ENCODE results near the gene FNTB.

Gene FNTB

DNA sequence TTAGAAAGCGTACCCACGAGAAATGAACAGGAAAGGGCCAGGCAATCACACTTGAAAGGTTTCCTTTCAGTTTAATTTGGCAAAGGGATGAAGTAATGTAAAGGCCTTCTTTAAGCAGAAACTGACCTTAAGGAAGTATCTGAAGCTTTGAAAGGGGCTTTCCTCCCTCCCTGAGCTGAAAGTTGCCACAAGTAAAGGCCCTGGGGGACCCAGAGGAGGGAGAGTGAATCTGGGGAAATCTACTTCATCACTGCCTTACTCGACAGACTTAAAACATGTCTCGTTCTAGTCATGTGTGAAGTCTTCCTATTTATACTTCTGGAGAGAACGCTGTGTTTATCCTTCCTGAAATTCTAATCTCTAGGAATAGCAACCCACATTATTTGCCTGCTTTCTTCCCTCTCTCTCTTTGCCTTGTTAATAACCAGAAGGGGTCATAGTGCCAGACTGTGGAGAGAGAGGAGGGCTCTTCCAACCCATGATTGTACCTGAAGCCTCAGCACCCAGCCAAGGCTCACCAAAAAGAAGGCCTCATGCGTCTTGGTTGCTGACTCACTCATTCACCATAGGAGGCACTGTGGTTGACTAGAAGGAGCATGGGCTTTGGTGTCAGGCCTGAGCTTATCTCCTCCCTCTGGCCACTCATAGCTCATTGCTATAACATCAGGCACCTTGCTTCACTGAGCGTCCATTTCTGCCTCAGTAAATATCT lies 33.9 kb upstream of the FNTB start:
- in situ Hi-C loops (cut with MboI; ENCODE audit: low sequenced_read_pairs): no loop called here

DNA sequence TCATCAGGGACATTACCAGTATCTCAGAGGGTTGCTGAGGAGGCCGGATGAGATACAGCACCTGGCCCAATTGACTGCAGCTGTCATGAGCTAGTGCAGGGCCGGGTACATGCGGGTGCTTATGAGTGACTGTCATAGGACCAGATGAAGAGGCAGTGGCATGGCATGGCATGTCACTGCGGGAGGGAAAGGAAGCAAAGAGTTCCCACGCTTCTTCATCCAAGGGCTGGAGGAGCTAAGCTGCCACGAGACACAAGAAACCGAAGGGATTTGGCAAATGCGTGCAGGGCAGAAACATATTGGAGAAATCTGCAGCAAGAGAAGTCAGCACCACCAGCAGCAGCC lies 33.4 kb upstream of the FNTB start:
- in situ Hi-C loops (cut with MboI; ENCODE audit: low sequenced_read_pairs): no loop called here

DNA sequence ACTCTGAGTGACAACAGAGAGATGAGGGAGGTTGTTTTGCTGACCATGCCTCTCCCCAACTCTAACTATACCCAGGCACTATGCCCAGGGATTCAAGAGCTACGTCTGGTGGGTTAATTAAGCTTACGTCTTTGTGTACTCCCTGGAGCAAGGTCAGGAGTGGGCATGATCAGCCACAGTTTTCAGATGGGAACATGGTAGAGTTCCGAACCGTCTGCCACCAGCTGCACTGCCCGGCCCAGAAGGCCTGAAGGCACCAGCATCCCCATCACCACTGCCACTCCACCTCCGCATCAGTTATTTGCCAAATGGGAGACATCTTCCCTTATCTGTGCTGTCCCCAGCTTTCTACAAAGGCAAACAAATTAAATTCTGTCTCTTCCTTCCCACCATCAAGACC lies 33.0 kb upstream of the FNTB start:
- in situ Hi-C loops (cut with MboI; ENCODE audit: low sequenced_read_pairs): no loop called here

DNA sequence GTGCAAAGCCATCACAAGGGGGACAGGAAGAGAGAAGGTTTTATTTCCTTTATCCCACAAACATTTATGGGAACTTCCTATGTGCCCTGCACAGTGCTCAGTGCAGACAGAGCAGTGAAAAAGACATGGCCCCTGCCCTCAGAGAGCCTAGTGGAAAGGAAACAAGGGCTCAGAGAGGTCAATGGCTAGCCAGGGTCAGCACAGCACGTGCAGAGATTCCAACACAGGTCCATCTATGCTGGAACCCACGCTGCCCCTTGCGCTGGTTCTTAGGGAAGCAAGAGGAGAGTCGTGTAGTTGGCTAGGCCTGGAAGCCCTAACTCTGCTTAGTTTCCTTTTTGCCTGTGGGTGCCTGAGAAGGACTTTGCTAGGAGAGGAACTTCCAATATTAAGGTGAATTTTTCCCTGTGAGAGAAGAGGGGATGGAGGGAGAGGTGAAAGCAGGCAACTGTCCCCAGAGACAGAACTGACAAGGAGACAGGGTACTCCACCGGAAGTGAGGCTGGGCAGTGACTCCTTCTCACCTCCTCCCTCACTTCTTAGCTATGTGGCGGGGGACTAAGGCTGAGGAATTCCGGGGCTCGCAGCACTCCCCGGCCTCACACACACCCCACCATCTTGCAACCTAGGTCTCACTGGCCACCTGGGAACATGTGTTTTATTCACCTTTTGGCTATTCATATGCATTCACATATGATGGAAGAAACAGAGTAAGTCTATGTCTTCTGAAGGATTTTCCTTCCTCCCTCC lies 32.0 kb upstream of the FNTB start:
- in situ Hi-C loops (cut with MboI; ENCODE audit: low sequenced_read_pairs): no loop called here

DNA sequence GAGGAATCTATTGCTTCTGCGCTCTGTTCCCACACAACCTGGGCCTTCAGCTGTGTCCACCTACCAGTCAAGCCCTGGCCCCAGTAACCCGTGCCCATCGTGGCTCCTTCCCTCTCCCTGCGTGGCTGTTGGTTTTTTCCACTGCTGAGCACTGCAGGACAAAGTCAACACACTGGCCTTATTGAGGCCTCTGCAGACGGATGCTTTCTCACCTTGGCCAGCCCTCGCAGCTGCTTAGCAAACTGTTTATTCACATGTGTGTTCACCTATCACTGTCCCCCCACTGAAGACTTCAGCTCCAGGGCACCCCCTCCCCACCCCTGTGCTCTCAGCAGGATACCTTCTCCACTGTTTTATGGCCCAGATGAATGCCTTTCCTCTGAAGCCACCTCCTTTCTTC lies 31.4 kb upstream of the FNTB start:
- in situ Hi-C loops (cut with MboI; ENCODE audit: low sequenced_read_pairs): no loop called here

DNA sequence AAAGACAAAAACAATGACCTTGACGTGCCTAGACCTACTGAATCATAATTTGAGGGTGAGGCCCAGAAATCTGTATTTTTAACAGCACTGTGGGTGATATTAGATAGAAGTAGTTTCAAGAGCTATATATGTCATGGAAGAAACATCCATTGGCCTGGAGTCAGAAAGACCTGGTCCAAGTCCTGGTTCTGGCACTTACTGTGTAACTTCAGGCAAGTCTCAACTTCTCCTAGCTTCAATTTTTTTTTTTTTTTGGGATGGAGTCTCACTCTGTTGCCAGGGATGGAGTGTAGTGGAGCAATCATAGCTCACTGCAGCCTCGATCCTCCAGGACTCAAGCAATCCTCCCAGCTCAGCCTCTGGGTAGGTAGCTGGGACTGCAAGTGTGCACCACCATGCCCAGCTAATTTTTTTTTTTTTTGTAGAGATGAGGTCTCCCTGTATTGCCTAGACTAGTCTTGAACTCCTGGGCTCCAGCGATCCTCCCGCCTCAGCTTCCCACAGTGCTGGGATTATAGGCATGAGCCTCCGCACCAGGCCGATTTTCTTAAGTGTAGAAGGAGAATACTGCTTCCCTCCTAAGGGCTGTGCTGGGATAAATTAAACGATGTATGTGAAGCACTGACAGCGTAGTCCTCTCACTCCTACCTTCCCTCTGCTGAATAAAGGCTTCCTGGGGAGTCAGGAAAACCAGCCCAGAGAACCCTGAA lies 29.8 kb upstream of the FNTB start:
- in situ Hi-C loops (cut with MboI; ENCODE audit: low sequenced_read_pairs): no loop called here

DNA sequence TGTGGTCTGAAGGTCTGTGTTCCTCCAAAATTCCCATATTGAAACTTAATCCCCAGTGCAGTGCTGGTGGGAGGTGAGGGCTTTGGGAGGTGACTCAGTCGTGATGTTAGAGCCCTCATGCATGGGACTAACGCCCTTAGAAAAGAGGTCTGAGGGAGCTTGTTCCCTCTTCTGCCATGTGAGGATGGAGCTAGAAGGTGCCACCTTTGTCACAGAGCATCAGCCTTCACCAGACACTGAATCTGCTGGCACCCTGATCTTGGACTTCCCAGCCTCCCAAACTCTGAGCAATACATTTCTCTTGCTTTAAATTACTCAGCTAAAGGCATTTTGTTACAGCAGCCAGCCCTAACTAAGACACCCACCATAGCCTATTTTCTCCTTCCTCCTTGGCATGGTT lies 28.5 kb upstream of the FNTB start:
- in situ Hi-C loops (cut with MboI; ENCODE audit: low sequenced_read_pairs): no loop called here

DNA sequence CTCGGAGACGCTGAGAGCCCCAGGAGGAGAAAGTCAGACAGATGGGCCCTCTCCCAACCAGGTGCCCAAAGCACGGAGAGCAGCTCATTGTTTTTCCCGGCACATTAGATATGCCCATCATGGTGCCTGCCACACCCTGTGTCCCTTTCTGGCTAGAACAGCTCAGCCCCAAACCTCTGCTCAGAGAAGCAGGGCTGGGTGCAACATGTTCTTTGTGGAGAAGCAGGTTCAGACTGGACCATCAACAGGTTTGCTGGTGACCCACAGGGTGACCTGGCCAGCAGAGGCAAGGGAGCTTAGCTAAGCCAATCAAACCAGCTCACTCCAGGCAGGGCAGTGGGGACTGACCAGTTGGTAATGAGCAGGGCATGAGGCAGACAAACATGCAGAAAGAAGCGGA lies 28.0 kb upstream of the FNTB start:
- in situ Hi-C loops (cut with MboI; ENCODE audit: low sequenced_read_pairs): no loop called here

DNA sequence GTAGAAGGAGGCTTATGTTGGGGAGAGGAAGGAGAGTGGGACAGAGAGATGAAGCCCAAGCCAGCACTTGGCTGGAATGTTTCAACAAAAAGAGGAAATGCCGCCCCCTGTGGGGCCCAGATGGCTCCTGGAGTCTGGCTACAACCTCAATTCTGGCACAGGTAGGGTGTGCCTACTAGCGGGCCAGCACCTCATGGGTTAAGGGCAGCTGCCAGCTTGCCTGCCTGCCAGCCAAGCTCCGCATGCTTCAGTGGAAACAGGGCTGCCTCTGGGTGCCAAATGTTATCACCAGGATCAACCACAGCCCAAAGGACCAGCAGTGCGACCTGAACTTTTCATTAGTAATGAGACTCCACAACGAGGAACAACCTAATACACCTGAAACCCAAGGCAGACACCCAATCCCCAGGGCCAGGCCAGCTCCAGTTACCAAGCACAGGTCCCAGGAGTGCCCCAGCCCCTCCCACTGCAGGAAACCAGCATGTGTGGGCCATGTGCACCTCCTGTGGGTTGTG lies 25.9 kb upstream of the FNTB start:
- in situ Hi-C loops (cut with MboI; ENCODE audit: low sequenced_read_pairs): no loop called here

DNA sequence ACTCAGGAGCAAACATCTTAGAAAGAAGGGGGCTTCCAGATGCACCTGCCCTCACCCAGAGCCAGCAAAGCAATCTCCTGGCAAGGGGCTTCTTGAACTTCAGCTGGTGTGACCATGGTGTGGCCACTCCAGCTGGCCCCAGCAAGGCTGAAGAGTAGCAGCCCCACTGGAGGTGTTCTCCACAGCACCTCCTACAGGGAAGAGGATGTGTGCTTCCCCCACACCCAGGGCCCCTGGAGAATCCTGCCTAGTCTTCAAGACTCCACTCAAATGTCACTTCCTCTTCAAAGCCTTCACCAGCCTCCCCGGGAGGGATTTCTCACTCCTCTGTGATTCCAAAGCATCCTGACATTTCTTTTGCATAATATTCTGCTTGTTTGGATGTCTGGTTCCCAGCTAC lies 23.1 kb upstream of the FNTB start:
- in situ Hi-C loops (cut with MboI; ENCODE audit: low sequenced_read_pairs): no loop called here

DNA sequence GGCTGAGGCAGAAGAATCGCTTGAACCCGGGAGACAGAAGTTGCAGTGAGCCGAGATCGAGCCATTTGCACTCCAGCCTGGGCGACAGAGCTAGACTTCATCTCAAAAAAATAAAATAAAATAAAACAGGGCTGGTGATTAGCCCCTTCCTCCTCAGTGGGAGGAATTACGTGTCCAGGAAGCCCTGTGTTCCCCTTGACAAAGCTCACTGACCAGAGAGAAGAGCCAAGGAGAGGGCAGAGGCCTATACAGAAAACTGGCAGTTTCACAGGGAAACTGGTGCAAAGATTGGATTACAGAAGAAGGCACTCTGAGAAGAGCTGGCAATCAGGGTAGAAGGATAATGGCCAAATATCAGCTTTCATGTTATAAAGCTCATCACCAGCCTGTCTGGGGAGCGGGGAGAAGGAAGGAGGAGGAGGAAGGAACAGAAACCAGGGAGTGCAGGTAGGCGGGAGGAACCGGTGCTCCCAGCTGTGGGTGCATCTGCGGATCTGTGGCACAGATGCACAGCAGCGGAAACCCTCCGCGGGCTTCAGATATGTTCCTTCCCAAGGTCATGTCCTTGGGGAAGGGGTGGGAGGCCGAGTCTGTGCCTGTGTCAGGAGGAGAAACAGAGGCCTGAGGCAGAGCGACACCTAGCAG lies 21.2 kb upstream of the FNTB start:
- in situ Hi-C loops (cut with MboI; ENCODE audit: low sequenced_read_pairs): no loop called here

DNA sequence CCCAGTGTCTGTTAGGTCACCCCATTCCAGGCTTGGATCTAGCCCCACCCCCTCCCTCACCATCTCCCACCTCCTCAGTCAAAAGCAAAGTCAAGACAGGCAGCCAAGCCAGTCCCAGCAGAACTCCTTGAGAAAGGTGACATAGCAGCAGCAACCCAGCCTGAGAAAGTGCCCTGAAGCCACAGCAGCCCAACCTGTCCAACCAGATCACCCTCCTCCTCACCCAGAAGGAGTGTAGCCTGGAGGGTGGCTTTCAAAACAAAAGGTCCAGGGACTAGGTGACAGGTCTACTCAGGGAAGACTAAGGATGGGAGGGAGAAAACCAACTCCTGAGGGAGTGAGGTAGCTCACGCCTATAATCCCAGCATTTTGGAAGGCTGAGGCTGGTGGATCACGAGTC lies 19.7 kb upstream of the FNTB start:
- in situ Hi-C loops (cut with MboI; ENCODE audit: low sequenced_read_pairs): no loop called here

DNA sequence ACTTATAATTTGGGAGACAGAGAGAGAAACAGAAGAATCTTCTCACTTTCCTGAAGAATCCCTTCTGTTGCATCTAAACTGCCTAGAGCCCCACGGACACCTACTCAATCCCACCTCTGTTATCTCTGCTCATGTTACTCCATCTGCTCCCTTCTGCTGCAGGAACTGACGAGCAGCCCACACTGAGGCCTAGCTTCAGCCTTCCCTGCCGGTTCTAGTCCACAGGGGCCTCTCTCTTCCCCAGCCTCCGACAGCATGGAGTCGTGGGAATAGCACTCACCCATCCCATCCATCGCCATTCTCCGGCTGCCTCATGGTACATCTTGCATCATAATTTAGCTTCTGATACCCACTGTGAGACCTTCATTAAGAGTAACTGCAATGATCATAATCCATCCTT lies 18.5 kb upstream of the FNTB start:
- in situ Hi-C loops (cut with MboI; ENCODE audit: low sequenced_read_pairs): no loop called here

DNA sequence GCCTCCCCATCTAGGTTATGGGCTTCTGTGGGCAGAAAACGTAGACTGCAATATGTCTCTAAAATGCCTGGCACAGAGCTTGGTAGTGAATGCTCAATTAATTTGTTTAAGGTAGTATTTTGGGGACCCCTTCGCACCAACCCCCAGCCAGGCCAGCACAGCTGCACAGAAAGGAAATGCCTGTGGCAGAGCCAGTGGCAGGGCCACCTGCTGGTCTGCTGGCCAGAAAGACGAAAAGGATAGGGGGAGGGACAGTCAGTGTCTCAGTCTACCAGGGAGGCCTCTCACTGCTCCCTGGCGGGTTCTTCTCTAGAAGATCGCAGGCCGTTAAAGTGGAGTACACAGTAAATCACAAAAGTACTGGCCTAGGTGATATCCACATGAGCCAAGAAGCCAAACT lies 18.0 kb upstream of the FNTB start:
- in situ Hi-C loops (cut with MboI; ENCODE audit: low sequenced_read_pairs): no loop called here

DNA sequence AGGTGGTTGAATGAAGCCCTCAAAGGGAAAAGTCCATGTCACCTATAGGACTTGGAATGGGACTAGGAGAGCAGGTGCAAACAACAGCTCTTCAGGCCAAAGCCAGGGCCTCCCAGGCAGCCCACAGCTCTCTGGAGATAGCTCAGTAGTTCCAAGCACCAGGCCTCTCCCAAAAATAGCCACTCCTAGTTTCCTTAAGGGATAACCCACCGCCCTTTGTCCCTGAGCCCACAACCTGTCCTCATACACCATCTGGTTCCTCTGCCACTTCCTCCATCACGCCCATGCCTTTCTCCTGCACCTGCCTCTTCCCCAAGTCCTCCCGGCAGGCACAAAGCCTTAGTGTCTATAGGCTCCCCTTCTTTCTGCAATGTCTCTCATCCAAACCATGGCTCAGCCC lies 16.7 kb upstream of the FNTB start:
- in situ Hi-C loops (cut with MboI; ENCODE audit: low sequenced_read_pairs): no loop called here

DNA sequence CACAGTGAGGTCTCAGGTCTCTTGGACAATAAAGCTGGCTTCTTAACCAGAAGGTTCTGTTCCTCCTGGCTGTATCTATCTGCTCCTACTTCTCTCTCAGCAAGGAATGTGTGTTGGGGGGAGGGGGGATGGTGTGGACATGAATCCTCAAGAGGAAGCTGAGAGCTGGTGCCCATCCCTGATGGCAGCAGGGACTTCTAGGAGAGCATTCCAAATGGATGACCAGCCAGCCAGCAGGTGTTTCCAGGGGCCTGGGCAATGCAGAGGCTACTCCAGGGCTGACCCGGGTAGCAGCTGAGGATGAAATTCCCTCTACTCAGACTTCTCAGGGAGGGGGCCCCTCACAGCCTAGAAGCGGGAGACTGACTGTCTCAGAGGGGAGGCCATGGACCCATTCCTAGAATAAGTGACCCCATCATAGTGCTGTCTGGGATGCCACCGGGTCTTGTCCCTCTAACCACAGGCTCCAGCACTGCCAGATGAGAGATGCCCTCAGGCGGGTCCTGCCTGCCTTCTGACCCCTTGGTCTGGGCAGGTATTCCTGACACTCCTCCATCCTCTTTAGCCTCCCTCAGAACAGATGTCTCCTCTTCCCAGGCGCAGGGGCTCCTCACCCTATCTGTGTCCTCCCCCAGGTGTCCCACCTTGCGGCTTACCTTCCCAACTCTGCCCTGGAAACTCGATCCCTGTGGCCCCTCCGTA lies 15.8 kb upstream of the FNTB start:
- in situ Hi-C loops (cut with MboI; ENCODE audit: low sequenced_read_pairs): no loop called here

DNA sequence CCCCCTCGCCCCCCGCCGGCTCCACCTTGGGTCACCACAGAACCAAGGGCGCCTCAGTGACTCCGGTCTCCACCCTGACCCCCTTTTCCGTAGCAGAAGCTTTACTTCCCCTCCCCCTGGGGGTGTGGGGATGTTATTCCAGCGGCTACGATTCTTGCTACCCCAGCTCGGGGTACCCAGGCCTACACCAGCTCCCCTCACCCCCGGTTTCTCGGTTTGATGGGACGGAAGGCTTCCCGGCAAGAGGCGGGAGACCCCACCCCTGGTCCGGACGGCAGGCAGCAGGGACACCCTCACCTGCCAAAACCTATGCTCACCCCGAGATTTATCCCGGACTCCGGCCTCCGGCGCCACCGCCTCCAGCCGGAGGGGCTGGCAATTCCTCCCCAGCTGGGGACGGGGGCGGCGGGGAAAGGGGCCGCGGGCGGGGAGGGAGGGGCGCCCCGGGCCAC lies 15.2 kb upstream of the FNTB start:
- in situ Hi-C loops (cut with MboI; ENCODE audit: low sequenced_read_pairs): no loop called here

DNA sequence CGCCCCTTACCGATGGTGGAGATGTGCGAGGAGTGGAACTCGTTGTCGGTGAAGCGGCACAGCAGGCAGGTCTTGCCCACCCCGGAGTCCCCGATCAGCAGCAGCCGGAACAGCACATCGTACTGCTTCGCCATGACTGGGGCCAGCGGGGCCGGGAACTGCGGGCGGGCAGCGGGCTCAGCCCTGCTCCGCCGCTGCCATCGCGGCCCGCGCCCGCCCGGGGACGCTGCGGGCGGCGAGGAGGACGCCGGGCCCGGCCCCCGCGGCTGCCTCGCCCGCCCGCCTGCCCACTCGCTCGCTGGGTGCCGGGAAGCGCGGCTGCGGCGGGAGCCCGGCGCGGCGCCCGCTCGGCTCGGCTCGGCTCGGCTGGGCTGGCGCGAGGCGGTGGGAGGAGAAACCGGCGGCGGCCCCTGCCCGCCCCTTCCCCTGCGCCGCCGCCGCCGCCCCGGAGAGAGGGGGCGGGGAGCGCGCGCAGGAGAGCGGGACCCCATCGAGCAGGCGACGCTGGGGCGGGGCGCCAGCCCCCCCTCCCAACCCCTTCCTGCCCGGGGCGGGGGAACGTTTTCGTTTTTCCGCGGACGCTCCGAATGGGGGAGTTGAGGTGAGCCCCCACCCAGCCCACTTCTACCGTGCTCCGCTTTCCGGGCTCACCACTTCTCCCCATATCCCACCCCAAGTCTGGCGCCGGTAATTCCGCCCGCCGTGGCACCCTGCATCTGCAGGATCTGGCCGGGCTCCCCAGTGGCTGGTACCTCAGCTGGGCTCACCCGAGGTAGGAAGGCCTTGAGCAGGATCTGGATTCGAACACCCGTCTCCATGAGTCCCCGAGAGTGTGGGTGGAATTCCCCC lies 14.5 kb upstream of the FNTB start, which contains the start of gene RAB15:
TSS of gene RAB15 (minus strand) at position 394 of the 849 bp plus-strand sequence. CDS start at position 134, 260 bp downstream.
- in situ Hi-C loops (cut with MboI; ENCODE audit: low sequenced_read_pairs): no loop called here

DNA sequence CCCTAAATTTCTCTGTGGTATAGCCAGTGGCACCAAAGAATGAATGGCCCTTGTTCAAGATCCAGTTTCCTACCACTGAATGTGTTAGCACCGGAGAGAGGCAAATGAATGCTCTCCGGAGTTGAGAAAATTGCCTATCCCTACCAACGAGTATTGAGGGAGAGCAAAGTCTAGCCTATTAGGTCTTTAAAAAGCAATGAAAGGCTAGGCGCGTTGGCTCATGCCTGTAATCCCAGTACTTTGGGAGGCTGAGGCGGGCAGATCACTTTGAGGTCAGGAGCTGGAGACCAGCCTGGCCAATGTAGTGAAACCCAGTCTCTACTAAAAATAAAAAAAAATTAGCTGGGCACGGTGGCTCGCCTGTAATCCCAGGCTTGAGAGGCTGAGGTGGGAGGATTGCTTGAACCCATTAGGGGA lies 13.7 kb upstream of the FNTB start:
- in situ Hi-C loops (cut with MboI; ENCODE audit: low sequenced_read_pairs): no loop called here

DNA sequence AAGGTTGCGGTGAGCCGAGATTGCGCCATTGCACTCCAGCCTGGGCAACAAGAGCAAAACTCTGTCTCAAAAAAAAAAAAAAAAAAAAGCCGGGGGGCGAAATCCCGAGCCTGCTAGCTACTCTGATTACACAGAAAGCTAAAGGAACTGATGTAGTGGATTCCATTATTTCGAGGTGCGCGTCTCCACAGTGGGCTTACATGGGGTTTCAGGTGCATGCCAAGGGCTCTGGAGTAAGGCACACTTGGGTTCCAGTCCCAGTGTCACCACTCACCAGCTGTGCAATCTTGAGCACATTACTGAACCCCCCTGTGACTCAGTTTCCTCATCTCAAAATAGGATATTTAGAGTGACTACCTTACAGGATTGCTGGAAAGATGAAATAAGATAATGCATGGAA lies 12.9 kb upstream of the FNTB start:
- in situ Hi-C loops (cut with MboI; ENCODE audit: low sequenced_read_pairs): no loop called here
